NCI-H226 (cell line): Measurements from ENCODE around the gene ENTPD8.

ENCODE experiments used
- DNase-seq: peaks from one replicate; pipeline ENCODE4 v3.0.0-alpha.2; 2015

ENTPD8 gene

GRCh38 chr9:137429974-137430722 lies 11.0 kb downstream of the ENTPD8 start:
- no peak for DNase-seq

GRCh38 chr9:137429546-137429890 lies 11.6 kb downstream of the ENTPD8 start:
- DNase-seq = no peak

GRCh38 chr9:137428841-137429545 lies 12.2 kb downstream of the ENTPD8 start:
- DNase-seq = no peak

- DNase-seq = no peak
Measured at GRCh38 chr9:137428311-137428630, 12.9 kb downstream of the ENTPD8 start.

- no peak for DNase-seq
Measured at GRCh38 chr9:137427454-137428310, 13.5 kb downstream of the ENTPD8 start.

DNA sequence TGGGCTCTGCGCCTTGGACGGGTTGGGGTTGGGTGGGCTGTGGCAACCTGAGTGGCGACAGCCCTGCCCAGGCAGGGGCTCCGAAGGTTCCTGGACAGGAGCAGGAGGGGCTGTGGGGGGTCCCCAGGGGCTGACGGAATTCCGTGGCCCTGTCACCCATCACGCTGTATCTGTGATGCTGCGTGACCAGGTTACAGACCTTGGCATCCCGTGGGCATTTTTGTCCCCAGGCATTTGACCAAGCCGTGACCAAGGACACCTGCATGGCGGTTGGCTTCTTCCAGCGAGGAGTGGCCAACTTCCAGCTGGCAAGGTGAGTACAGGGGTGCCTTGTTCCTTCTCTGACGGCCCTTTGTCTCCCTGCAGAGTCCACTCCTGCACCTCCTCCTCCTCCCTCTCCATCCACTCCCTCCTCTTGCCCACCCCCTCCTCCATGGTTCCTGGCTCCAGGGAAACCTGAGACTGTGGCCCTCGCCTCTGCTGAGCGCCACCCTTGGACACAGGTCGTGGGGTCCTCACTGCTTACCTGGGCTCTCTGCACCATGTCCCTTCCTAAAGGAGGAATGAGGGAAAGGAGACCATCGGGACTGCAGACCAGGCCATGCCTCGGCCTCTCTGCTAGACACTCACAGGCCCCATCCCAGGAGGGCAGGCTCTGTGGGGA lies 15.0 kb downstream of the ENTPD8 start:
- DNase-seq = no peak

DNA sequence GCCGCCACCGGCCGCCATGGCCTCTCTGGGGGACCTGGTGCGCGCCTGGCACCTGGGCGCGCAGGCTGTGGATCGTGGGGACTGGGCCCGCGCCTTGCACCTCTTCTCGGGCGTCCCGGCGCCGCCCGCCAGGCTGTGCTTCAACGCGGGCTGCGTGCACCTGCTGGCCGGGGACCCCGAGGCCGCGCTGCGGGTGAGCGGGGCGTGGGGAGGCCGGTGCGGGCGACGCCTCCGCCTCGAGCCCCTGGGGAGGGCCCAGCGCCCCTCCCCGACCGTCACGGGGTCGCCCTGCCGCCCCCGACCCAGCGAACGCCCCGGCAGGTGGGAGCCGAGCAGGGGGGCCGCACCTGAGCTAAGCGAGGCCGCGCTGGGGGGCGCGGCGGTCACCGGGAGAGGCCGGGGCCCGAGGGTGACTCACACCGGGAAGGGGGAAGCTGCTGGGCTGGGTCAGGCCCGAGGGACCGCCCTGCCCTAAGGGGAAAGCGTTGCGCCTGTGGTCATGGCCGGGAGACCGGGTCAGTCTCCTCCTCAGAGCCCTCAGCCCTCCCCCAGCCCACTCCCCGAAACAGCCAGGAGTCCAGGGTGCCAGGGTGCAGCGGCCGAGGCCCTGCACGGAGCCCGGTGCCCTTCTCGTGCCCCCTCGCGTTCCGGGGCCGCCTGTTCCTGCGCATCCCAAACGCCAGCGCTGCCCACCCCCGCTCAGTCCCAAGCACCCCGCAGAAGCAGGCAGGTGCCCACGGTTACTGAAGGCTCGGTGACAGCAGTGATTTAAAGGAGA lies 17.5 kb downstream of the ENTPD8 start:
- peak; percentile 40 for DNase-seq

DNA sequence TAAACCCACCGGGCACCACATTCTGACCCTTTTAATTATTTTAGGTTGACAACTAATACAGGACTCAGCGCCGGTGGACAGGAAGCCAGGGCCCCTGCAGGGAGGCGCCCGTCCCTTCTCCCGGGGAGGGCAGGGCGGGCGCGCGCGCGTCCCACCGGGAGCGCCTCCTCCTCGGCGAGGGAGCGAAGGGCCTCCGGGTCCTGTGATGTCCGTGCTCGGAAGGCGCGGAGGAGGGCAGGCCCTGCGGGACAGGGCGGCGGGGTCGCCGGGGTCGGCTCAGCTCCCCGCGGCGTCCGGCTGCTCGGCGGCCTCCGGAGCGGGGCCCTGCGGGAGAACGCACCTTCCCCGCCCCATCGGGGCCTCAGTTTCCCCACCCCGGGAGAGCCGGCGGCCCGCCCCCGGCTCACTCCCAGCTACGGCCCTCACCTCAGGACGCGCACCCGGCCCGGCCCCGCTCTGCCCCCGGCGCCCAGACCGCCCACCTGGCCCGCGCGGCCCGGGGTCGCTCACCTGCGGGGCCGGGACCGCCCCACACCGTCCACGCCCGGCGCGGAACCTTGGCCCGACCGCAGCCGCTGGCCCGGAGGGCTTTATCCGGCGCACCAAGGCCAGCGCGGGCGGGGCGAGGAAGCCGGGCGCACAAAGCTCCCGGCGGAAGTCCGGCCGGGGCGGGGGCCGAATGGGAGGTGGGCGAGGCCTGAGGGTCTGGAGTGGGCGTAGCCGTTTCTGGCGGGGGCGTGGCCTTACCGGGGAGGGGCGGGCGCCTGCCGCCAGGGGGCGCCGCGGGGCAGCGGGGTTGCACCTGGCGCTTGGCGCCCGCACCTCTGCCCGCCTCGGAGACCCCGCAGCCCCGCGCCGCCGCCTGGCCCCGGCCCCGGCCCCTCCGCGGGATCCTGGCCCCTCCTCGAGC lies 18.3 kb downstream of the ENTPD8 start, which contains the start of the genes EXD3 and NOXA1:
Gene EXD3, minus strand, starts transcription at position 559 of the 910 bp plus-strand sequence. CDS start 27,805 bp downstream, outside the sequence.
Gene NOXA1, plus strand, starts transcription at position 790 of the 910 bp plus-strand sequence. CDS start 137 bp downstream, outside the sequence.
- peak; percentile 84 for DNase-seq

- no peak for DNase-seq
Measured at GRCh38 chr9:137421838-137422603, 19.1 kb downstream of the ENTPD8 start.

DNA sequence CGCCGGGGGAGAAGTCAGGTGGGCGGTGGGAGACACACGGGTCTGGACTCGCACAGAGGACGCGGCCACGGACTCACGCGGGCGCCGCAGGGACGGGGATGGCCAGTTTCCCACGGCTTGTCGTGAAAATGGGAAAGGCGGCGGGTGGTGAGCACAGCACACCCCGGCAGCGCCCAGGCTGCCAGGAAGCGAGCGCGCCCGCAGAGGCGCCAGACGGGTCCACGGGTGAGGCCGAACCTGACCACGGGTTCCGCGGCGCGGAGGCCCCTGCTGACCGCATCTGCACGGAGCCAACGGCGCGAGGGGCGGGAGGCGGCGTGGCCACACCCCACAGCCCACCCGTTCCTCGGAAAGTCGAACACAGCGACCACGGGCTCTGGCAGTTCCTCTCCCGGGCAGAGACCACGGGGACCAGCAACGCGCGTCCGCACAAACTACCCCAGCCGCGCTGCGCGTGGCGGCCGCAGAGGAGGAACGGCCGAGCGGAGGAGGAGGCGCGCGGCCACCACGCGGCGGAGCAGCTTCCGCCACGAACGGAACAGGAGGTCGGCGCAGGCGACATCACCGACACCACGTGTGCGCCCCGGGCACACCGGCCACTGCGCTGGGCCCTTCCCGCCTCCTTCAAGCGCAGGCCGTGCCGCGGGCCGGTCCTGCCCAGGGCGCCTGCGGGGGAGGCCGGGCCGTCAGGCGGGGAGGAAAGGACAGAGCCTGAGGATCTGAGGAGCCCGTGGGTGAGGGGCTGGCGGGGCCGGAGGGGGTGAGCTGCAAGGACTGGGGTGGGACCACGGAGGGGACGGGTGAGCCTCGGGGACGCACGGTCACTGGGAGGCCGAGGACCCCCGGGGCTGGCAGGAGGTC lies 23.8 kb downstream of the ENTPD8 start:
- no peak for DNase-seq

DNA sequence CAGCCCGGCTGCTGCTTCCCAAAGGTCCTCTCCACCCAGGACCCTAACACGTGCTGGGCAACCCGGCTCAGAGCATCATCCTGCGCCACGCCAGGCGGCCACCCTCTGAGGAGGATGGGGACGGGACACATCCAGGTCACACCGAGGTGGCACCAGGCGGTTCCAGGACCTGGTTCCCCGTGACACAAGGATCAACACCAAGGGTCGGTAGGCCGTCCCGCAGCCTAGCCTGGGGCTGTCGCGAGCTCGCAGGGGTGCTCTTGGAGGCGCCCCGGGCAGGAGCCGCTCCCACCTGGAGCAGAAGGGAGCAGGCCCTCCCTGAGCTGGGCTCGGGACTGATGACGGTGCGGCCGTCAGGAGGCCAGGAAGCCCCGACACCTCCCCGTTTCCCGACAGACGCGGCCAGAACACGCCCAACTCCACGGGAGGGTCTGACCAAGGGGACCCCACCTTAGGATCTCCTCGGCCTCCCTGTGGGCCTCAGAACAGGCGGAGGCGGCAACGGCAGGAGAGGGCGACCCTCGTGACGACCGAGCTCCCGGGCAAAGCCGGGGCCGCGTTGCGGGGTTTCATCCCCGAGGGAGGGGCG lies 24.5 kb downstream of the ENTPD8 start:
- no peak for DNase-seq

GRCh38 chr9:137416006-137416562 lies 25.1 kb downstream of the ENTPD8 start:
- DNase-seq = no peak

GRCh38 chr9:137415451-137415850 lies 25.7 kb downstream of the ENTPD8 start:
- DNase-seq = no peak

DNA sequence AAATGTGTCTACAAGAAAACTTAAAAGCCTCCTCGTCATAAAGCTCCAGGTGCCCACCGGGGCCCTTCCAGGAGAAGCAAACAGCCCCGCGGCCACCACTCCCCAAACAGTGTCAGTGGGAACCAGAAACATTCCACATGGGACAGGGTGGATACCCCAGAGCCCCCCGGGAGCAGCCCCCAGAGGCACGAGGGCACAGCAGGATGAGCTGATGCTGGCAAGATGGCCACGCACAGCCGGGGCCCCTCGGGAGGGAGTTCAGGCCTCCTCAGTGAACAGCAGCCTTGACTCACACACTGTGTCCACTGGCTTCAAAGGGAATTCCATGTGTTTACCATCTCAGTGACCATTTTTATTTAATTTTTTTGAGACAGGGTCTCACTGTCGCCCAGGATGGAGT lies 28.7 kb downstream of the ENTPD8 start:
- peak; percentile 20 for DNase-seq

GRCh38 chr9:137411645-137412380 lies 29.3 kb downstream of the ENTPD8 start:
- peak; percentile 91 for DNase-seq

- peak; percentile 19 for DNase-seq
Measured at GRCh38 chr9:137411260-137411644, 29.9 kb downstream of the ENTPD8 start.

- no peak for DNase-seq
Measured at GRCh38 chr9:137410891-137411249, 30.3 kb downstream of the ENTPD8 start.
